Measurements from ENCODE around the gene CSNK1E.

DNA sequence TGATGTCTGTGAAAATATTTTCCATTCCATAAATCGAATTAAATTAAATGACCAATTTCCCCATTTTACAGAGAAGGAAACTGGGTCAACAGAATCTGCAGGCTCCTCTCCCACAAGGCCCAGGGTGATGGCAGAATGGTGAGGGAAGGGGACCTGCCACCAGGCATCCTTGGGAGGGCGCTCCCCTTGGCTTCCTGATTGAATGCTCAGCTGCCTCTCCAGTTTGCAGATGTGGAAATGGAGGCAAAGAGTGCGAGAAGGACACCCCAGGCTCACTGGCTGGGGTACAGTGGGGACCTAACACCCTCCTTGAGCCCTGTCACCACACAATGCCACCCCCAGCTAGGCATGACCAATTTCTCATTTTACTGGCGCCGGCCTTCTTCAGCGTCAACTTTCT, 28.5 kb upstream of the CSNK1E start:
- TF ChIP-seq, protein P1, sequence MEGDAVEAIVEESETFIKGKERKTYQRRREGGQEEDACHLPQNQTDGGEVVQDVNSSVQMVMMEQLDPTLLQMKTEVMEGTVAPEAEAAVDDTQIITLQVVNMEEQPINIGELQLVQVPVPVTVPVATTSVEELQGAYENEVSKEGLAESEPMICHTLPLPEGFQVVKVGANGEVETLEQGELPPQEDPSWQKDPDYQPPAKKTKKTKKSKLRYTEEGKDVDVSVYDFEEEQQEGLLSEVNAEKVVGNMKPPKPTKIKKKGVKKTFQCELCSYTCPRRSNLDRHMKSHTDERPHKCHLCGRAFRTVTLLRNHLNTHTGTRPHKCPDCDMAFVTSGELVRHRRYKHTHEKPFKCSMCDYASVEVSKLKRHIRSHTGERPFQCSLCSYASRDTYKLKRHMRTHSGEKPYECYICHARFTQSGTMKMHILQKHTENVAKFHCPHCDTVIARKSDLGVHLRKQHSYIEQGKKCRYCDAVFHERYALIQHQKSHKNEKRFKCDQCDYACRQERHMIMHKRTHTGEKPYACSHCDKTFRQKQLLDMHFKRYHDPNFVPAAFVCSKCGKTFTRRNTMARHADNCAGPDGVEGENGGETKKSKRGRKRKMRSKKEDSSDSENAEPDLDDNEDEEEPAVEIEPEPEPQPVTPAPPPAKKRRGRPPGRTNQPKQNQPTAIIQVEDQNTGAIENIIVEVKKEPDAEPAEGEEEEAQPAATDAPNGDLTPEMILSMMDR (conservative IDR thresholded peaks at IDR 0.05; ENCODE audit: low read depth, low read length): no peak
- no peak for TF ChIP-seq EZH2 (IDR thresholded peaks at IDR 0.05; ENCODE audit: borderline replicate concordance, low read depth, low read length, poor library complexity, severe bottlenecking)
